Liver (tissue), 3 donors: ENCODE results near the gene RHOV.

Source experiments
- EGR1 ChIP-seq, 2 donors: IDR thresholded peaks; 2 replicates each; pipeline ENCODE4 v1.6.1; 2016 to 2018; ENCODE audit warnings: antibody characterized with exemption in 2 of 2, low read depth in 2 of 2
- TAF1 ChIP-seq: conservative IDR thresholded peaks from 2 replicates; pipeline ENCODE4 v1.6.1; 2016; ENCODE audit warnings: antibody characterized with exemption, mild to moderate bottlenecking
- YY1 ChIP-seq: IDR thresholded peaks from 2 replicates; pipeline ENCODE4 v1.6.1; 2016; ENCODE audit warnings: antibody characterized with exemption, mild to moderate bottlenecking
- ZBTB33 ChIP-seq: IDR thresholded peaks from 2 replicates; pipeline ENCODE4 v1.6.1; 2016; ENCODE audit warnings: antibody characterized with exemption
- TF ChIP-seq, protein P1 (sequence below): fragments of 150-350 bp; IDR thresholded peaks from 2 replicates; pipeline ENCODE4 v1.5.1; 2017; ENCODE audit warnings: improper control_type of control experiment, low read depth, low read length; ENCODE audit not compliant: missing input control
- TF ChIP-seq, protein P2 (sequence below): IDR thresholded peaks from 2 replicates; pipeline ENCODE4 v1.6.1; 2016; ENCODE audit warnings: antibody characterized with exemption
- TF ChIP-seq, protein P3 (sequence below): IDR thresholded peaks from 2 replicates; pipeline ENCODE4 v1.6.1; 2016; ENCODE audit warnings: antibody characterized with exemption
- donor health status: healthy.
- donor health status: healthy.

DNA sequence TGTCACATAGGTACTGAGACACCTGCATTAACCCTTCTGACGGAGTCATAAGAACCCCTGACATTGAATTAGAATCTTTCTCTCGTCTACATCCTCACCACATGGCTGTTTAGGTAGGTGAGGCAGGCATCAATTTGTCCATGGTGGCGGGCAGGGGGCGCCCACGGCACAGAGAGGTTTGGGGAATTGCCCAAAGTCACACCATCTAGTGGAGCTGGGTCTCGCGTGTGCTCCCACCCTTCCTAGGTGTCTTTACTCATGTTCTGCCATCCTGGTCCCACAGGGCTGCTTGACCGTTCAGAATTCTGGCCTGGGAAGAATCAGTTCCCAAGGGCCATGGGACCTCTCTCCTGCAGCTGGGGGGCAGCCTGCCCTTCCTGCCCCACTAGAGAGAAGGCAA is 40.5 kb upstream of the RHOV start:
- TF ChIP-seq, protein P1, sequence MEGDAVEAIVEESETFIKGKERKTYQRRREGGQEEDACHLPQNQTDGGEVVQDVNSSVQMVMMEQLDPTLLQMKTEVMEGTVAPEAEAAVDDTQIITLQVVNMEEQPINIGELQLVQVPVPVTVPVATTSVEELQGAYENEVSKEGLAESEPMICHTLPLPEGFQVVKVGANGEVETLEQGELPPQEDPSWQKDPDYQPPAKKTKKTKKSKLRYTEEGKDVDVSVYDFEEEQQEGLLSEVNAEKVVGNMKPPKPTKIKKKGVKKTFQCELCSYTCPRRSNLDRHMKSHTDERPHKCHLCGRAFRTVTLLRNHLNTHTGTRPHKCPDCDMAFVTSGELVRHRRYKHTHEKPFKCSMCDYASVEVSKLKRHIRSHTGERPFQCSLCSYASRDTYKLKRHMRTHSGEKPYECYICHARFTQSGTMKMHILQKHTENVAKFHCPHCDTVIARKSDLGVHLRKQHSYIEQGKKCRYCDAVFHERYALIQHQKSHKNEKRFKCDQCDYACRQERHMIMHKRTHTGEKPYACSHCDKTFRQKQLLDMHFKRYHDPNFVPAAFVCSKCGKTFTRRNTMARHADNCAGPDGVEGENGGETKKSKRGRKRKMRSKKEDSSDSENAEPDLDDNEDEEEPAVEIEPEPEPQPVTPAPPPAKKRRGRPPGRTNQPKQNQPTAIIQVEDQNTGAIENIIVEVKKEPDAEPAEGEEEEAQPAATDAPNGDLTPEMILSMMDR: no peak
- TF ChIP-seq TAF1 (no peak), ZBTB33 (no peak), YY1 (no peak), EGR1 (IDR thresholded peaks at IDR 0.05; ENCODE audit: low read depth in 2 of 2) (no peak)
- TF ChIP-seq, protein P2, sequence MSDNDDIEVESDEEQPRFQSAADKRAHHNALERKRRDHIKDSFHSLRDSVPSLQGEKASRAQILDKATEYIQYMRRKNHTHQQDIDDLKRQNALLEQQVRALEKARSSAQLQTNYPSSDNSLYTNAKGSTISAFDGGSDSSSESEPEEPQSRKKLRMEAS: no peak
- TF ChIP-seq, protein P3, sequence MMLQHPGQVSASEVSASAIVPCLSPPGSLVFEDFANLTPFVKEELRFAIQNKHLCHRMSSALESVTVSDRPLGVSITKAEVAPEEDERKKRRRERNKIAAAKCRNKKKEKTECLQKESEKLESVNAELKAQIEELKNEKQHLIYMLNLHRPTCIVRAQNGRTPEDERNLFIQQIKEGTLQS: no peak
